ENCODE data around the gene RASSF7.

DNA sequence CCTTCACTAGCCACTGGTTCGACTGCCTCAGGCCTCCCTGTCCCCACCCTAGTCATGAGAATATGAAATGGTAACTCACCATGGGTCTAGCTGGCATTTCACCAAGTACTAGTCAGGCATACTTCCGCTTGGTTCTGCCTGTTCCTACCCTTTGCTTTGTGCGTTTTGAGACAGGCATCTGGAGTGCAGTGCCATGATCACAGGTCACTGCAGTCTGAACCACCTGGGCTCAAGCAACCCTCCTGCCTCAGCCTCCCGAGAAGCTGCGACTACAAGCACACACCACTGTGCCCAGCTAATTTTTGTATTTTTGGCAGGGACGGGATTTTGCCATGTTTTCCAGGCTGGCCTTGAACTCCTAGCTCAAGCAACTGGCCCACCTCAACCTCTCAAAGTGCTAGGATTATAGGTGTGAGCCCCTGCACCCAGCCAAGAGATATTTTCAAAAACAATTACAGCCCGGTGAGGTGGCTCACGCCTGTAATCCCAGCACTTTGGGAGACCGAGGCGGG lies 39.5 kb upstream of the RASSF7 start:
- TF ChIP-seq POLR2A (IDR thresholded peaks at IDR 0.05; ENCODE audit: low read depth, low read length) (no peak), TAF1 (IDR thresholded peaks at IDR 0.05; ENCODE audit: borderline replicate concordance, low read depth, low read length) (no peak), POLR2AphosphoS5 (IDR thresholded peaks at IDR 0.05; ENCODE audit: low read depth, low read length) (no peak)

Measured in GM12892 (cell line).